Measurements from ENCODE around the gene GEMIN4.
"Not testable (repeated sequence)": the region's sequence is repeated elsewhere in the genome, so short reads cannot be mapped to it uniquely, and the experiment has no call there.

Gene GEMIN4

GRCh38 chr17:774313-774584 is 22.2 kb upstream of the GEMIN4 start:
- DNase-seq: no peak

GRCh38 chr17:773467-774312 is 21.6 kb upstream of the GEMIN4 start:
- DNase-seq: no peak

DNA sequence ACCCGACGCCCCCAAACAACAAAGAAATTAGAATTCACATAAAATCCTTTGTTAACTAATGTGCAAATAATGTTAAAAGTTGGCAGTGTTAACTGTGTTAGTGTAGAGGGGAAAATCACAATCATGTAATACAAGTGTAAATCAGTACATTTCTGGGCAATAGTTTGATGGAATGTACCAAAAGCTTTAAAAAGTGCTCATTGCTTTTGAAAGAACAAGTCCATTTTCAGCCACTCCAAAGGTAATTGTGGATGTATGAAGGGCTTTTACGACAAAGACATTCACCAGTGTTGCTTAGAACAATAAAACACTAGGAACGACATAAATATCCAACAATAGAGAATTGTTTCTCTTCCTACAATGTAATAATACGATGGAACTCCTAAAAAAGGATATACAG is 21.0 kb upstream of the GEMIN4 start:
- DNase-seq: no peak

DNA sequence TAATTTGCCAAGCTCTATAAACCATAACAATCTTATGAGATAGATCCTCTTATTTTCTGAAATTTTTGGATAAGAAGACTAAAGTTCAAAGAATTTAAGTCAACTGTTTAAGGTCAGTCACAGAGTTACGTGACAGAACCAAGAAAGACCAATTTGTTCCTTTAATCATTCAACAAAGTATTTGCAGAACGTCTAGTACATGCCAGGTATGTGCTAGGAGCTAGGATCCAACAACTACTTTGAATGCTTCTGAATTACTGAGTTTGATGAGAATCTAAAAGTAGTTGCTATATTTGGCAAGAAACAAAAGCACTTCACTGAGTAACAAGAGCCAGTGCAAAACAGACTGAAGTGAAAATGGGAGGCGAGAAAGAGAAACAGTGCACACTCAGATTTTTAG is 15.0 kb upstream of the GEMIN4 start:
- DNase-seq: no peak

- no peak for DNase-seq
Observed at GRCh38 chr17:760371-760770, 8.3 kb upstream of the GEMIN4 start.

DNA sequence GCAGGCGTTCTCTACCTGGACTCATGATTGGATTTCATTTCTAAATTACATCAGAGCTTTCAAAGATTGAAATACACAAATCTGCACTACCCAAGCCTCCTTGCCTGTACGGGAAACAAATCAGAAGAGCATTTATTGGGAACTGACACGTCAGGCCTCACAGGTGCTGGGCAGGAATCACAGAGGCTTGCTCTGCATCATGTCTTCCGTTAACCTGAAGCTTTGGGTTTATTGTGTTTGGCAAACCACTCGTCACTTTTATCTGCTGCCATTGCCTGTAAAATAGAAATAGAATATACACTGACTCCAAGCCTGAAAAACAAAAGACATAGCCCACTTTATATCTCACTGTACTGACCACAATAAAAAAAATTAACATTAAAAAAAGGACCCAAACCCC is 7.9 kb upstream of the GEMIN4 start:
- DNase-seq: no peak

- not testable (repeated sequence) for DNase-seq
Observed at GRCh38 chr17:756010-756567, 4.0 kb upstream of the GEMIN4 start.

- DNase-seq: not testable (repeated sequence)
Observed at GRCh38 chr17:755319-755961, 3.4 kb upstream of the GEMIN4 start.

- DNase-seq: no peak
Observed at GRCh38 chr17:753418-753817, 1.4 kb upstream of the GEMIN4 start.

DNA sequence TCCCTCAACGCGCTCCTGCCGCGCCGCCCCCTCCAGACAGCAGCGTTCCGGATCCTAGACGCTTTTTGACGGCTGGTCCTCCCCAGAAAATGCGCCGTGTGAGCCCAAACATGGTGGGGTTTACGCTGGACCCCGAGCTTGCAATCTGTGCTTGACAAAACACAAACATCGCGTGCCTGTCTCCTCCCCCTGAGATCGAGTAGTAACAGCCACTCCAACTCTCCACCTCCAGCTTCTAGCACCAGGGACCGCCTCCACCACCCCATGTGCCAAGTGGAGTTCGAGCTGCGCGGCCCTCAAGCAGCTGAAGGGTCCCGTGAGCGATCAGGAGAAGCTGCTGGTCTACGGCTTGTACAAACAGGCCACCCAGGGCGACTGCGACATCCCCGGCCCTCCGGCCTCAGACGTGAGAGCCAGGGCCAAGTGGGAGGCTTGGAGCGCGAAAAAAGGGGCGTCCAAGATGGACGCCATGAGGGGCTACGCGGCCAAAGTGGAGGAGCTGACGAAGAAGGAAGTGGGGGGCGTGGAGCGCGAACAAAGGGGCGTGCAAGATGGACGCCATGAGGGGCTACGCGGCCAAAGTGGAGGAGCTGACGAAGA is 656 bp upstream of the GEMIN4 start:
- no peak for DNase-seq

GRCh38 chr17:751269-752001 is 629 bp downstream of the GEMIN4 start:
- no peak for DNase-seq

DNA sequence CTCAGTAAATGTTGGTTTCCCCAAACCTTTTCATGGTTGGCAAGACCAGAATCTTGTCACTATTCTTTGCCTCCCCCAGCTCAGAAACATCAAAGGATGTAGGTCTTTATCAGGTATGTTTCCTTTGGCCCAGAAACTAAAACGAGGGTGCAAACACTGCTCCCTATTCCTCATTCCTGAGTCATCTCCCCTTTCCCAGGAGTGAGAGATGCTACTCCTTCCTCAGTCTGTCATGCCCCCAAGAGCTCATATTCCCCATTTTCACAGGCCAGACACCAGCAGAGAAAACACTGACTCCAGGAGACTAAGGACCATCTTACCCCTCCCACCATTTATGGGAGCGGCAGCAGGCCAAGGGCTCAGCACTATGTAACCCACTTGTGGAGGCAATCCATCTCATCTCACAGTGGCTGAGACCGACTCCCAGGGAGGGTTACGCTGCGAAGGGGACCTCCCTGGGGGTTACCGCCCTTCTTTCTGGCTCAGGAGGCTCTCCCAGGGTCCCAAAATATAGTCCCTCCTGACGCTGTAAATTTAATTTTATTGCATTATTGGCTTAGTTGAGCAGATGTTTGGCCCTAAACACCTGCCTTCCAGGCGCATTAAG is 1.5 kb downstream of the GEMIN4 start:
- no peak for DNase-seq

GRCh38 chr17:749359-749758 is 2.7 kb downstream of the GEMIN4 start:
- not testable (repeated sequence) for DNase-seq

DNA sequence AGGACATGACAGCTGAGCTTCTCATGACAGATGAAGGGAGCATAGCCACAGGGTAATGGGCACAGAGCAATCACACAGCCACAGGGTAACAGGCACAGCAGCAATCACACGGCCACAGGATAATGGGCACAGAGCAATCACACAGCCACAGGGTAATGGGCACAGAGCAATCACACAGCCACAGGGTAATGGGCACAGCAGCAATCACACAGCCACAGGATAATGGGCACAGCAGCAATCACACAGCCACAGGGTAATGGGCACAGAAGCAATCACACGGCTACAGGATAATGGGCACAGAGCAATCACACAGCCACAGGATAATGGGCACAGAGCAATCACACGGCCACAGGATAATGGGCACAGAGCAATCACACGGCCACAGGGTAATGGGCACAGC is 3.5 kb downstream of the GEMIN4 start:
- DNase-seq: not testable (repeated sequence)

DNA sequence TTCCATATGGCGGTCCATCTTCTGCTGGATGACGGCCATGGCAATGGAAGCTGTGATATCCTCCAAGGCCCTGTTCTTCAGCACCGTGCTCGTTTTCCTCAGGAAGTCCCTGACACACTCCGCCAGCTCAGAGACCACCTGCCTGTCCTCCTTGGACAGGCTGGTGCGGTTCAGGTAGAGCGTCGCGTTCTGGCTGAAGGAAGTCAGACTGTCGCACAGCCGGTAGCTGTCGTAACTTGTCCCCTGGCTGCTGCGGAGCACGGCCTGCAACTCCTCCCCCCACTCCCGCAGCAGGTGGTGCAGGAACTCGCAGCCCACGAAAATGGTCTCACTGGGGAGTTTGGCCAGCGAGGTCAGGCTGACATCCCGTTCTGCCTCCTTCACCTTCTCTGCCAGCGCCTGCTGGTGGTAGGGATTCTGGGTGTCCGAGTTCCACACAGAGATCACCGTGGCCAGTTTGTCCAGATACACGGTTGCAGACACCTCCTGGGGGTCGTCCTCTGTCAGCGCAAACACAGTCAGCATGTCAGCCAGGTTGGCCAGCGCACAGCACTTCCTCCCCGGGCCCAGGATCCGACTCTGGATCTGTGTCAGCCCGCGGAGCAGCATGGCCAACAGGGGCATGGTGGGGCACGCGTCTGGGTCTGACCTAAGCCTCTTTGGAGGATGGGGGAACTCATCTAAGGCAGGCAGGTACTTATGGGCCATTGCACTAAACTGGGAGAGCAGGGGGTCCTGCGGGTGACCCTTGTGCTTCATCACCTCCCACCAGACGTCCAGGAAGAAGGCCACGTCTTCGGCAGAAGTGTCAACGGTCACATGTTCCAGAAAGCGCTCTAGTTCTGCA is 5.1 kb downstream of the GEMIN4 start:
- DNase-seq: no peak

GRCh38 chr17:746181-746580 is 5.9 kb downstream of the GEMIN4 start:
- DNase-seq: no peak

DNA sequence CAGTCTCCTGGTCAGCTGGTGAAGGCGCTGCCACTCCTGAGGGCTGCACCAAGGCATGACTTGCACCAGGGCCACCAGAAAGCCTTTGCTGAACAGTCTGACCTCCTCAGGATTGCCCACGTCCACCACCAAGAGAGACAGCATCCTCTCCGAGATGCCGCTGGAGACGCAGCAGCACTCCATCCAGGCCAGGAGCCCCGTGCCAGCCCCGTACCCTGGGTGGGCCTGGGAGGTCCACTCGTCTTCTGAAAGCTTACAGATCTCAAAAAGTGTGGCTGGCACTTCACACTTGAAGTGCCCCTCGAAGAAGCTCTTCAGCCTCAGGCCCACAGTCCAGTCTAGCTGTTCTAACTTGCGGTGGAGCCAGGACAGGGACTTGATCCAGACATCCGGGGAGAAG is 6.7 kb downstream of the GEMIN4 start:
- no peak for DNase-seq

GRCh38 chr17:744937-745336 is 7.1 kb downstream of the GEMIN4 start:
- no peak for DNase-seq

GRCh38 chr17:743139-743538 is 8.9 kb downstream of the GEMIN4 start:
- no peak for DNase-seq

- DNase-seq: no peak
Observed at GRCh38 chr17:742147-742793, 9.8 kb downstream of the GEMIN4 start.

DNA sequence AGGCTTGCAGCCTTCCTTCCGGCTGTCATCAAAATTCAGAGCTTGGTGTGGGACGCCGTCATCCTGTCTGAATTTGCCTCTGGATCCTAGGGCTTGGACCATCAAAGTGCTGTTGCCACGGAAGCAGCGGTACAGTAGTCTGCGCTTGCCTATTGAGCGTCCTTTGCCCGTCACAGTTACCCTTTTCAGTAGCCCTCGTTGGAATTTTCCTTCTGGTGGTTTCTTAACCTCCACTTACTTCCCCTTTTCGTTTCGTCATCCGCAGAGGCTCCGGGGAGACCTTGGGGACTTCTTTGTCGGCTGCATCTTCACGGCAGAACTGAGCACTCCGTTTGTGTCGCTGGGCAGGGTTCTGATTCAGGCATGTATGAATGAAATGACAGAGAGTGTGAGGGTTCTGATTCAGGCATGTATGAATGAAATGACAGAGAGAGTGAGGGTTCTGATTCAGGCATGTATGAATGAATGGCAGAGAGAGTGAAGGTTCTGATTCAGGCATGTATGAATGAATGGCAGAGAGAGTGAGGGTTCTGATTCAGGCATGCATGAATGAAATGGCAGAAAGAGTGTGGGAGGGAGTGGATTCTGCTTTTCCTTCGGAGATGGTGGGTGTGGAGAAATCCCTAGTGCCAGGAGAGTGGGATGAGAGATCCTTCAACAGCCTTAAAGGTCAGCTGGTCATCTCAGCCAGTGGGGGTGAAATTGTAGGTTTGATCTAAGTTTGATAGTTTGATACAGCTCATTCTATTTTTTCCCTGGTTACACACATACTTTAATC is 11.6 kb downstream of the GEMIN4 start:
- no peak for DNase-seq
